HG03457 (cell line): ENCODE results near the gene MINDY1.

Experiments used
- ATAC-seq: cut with Tn5 transposase; IDR thresholded peaks from one replicate; pipeline ENCODE4 v1.9.1; 2021; ENCODE audit warnings: moderate number of reproducible peaks; ENCODE audit not compliant: unreplicated experiment

MINDY1 gene

DNA sequence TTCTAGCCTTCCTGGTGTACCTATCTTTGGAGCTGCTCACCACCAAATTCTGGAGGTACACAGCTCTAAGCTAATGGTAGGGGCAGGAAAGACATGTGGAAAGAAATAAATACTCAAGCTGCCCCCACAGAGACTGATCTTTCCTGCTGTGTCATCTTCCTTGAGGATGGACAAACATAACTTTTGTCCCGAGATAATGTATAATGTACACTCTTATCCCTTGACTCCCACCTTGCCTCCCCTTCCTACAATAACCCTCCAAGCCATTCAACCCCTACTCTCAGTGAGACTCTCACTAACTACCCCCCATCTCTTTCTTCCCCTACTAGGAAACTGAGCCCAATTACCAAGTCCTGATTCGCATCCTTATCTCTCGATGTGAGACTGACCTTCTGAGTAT lies 12.5 kb downstream of the MINDY1 start:
- ATAC-seq = no peak

- ATAC-seq = no peak
These were observed 14.1 kb downstream of the MINDY1 start for GRCh38 chr1:150992626-150993025.

DNA sequence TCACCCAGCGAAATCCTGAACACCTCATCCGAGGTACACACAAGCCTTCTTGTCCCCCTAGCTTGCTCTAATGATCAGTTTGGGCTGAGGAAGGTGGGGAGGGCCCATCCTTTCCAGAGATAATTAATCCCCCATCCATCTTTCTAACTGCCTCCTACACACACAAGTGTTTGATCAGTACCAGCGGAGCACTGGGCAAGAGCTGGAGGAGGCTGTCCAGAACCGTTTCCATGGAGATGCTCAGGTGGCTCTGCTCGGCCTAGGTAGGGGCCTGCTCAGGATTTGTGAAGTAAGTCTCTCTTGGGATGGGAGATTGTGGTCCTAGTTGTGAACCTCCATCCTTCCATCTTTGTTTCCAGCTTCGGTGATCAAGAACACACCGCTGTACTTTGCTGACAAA lies 18.8 kb downstream of the MINDY1 start:
- ATAC-seq = no peak

GRCh38 chr1:150985179-150985825 lies 21.4 kb downstream of the MINDY1 start:
- ATAC-seq = no peak

GRCh38 chr1:150981805-150982712 lies 24.6 kb downstream of the MINDY1 start, which contains the start of gene ANXA9:
TSS of gene ANXA9 (plus strand) at chr1:150982292. CDS start at chr1:150983106, 814 bp downstream.
- no peak for ATAC-seq

DNA sequence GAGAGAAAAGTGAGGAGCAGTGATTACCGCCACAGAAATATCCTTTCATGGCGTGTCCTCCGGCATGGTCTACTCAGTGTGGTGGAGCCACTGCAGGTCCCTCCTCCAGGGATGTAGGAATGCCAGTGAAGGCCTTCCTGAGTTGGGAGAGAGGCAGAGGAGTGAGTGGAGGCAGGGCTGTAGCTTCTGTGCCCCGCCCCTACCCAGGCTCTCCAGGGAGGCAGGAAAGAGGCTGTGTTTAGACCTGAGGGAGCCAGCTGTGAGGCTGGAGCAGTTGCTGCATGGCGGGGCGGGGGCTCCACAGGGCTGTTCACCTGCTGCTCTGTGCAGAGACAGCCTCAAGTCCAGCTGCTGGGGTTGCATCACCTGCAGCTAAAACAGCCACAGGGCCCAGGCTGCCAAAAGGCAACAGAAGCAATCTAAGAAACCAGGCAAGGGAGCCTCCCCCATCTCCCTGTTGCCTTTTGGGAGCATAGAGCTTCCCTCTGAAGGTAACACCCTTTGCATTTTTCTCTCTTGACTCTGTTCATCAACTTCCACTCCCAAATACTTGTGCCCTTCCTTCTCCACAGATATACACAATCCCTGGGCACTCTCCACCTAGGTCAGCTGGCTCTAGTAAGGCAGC lies 25.4 kb downstream of the MINDY1 start:
- ATAC-seq = no peak

DNA sequence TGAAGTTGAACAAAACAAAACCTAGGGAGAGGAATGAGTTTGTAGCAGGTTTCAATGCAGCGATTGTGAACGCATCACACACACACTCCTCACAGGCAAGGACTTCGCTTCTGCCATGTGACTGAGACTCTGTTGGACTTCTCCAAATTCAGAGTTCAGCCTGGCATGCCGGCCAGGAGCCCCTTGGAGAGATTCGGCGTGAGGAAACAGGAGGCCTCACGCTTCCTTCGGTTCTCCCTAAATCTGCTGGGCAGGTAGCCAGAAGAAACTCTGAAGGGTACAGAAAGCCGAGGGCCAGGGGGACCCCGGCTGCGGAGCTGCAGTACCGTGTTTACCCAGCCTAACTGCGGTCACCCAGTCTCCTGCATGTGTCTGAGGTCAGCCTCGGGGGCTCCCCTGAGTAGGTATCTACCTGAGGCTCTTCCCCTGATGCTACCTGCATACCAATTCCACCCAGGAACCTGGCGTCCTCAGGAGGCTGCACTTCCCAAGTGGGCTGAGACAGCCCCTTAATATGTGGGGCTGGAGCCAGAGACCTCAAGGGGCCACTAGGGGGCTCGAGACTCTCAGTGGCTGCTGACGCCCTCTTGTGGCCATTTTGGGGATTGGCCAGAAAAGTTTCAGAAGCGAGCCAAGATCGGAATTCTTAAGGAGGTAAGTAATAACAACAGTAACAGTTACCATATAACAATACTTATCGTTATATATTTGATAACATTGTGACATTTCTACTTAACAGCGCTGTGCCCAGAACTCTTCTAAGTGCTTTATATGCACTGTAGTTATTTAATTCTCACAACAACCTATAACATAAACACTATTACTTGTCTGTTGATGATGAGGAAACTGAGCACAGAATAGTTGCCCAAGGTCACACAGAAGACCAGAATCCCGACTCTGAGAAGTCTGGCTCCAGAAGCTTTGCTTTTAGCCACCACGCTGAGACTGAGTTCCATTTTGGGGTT lies 27.3 kb downstream of the MINDY1 start:
- no peak for ATAC-seq

DNA sequence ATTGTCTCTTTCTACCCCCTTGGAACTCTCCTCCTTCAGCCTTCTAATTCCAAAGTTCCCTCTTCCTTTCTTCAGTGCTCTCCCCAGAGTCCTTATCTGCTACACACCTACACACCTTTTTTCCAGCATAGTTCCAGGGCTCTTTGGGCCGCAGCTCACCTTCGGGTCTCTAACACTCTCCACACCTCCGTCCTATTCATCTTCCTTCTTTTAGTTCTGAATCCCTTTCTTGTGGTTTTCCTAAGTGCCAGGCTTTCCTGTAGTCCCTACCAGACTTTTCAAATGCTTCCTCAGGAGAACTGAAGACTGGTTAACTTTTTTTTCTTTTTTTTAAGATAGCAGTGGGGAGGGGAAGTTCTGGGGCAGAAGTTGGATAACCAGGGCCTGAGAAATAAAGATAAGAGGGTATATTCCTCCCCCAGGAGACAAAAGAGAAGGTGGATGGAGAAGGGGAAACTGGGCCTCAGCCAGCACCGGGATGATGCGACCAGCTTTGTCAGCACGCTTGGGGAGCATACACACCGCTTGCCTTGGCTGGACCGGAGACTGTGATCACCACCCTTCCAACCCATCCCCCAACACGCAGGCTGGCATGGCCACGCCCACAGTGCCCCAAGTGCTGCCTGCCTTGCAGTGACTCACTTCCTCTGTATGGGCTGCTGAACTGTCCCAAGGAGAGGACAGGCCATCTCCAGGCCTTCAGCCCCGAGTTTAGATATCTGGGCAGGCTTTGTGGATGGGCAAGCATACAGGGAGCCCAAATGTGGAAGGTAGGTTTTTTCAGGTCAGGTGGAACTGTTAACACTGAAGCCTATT lies 29.6 kb downstream of the MINDY1 start:
- no peak for ATAC-seq

DNA sequence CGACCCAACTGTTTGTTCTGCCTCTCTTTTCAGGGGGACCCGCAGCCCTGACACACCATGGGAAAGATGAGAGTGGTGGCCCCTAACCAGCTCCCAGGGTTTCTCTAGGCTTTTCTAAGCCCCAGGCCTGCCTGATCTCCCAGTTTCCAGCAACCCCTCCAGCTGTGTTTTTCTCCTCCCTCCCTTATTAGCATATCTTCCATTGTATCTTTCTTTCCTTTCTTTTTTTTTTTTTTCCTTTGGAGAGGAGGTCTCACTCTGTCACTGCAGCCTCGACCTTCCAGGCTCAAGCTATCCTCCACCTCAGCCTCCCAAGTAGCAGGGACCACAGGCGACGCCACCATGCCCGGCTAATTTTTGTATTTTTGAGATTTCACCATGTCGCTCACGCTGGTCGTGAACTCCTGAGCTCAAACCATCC lies 30.3 kb downstream of the MINDY1 start:
- no peak for ATAC-seq

DNA sequence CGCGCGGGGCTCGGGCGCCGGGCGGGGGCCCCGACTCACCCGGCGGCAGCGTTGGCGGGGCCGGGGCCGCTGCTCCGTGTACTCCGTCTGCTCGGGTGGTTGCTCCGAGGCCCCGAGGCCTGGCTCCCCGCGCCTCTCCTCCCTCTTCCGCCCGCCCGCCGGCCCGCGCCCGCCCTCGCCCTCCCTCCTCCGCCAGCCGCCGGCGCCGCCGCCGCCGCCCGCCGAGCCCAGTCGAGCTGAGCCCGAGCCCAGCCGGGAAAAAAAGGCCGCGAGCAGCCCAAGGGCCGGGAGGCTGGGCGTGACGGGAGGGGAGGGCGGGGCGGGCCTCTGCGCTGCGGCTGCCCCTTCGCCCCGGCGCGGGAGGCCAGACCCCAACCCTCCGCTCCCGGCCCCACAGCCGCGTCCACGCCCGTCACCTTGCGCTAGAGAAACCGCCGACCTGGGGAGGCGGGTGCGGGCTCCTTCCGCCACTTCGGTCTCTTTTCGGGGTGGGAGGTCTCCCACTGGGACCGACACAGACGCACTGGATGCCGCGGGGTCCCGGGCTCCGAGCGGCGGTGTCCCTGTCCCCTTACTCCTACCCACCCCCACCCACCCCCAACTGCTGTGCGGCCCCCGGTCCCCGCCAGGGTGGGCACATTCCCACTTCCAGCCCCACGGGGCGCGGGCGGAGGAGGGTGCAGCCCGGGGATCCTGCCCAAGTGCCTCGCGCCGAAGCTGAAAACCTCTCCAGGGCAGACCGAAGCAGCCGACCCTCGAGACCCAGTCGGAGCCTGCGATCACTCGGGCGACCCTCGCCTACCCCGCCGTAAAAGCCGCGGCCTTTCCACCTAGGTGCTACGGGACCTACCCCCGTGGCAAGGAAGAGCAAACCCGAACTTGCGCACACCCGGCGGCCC lies 31.9 kb downstream of the MINDY1 start, which contains the start of gene CERS2:
Gene CERS2, minus strand, starts transcription at position 256 of the 899 bp plus-strand sequence. CDS start 5,745 bp downstream, outside the sequence.
- no peak for ATAC-seq

- ATAC-seq = no peak
These were observed 32.7 kb downstream of the MINDY1 start for GRCh38 chr1:150973836-150974579.

- no peak for ATAC-seq
These were observed 33.4 kb downstream of the MINDY1 start for GRCh38 chr1:150973258-150973835.

DNA sequence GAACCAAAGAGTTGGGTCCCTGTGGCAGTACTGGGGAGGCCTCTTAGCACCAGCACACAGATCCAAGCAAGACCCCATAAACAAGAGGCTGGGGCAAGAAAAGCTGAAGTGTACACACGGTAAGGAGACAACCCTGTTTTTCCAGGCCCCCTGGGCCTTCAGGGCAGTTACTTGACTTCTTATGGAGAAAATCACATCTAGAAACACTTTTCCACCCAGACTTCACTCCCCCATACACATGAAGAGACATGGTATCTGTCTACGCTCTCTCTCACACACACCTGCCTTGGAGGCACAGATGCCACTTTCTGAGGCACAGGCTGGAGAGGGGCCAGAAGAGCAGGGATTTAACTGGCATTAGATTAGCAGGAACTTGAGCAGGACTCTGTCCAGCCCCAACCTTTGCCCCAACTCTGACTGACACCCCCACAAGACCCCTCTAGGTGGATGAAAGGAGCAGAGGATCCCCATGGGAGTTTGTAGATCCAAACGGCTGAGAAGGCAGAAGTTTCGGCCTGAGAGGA lies 34.2 kb downstream of the MINDY1 start:
- ATAC-seq = no peak

DNA sequence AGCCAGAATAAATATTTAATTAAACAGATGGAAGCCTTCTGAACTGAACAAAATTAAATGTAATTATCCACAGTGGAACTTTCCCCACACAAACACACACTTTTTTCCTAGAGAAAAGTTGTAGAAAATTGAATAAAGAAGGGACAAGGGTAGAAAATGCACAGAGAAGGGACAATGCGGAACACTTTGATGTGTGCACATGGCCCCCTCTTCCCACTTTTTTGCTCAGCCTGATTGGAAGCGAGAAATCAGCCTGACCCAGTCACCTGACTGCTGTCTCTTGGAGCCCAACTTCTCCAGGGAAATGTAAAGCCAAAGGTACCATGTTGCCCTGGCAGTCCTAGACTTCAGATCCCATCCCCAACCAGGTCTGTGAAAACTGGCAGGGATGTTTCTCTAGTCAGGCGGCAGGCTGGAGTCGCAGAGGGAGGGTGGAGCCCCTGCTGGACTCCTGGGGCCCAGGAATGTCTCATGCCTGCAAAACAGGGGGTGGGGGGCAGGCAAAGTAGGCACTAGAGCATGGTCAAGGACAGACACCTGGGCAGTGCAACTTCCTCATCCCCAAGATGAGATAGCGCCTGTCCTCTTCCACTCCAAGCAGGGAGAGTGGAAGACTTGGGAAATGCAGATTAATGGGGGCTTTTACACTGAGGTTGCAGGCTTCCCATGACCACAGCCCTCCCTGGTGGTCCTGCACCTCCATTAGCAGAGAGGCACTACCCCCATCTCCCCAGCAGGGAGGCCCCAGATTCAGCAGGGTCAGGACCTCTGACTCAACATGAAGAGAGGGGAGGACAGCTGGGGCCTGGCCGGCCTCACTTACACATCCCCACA lies 34.9 kb downstream of the MINDY1 start:
- no peak for ATAC-seq

DNA sequence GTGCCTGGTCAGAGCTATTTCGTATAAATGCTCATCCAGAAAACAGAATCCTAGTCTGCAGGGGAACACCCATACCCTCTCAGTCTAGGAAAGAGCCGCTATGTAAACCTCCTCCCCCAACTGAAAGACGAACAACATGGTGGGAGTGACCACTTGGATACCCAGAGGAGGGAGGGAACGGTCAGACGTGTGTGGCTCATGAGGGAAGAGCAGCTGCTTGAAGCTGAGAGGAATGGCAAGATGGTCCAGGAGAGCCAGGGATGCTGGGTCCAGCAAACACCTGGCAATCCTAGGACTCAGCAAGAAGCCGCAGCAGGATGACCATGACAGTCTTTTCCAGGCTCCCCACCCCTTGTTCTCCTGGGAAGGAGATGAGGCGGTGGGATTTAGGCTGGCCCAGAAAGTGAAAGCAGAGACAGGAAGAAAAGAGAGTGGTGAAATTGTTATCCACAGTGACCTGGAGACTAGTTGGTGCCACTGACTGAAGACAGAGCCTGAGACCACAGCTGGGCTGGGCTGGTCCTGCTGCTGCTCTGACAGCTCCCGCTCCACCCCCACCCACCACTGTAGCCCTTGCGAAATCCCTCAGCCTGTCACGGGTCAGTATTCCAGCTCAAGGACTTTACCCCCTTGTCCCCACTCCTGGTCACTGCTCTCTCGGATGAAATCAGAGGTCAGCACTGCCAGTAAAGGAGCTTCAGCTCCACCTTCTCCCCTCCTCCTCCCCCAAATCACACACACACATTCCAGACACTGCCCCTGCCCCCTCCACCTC lies 35.7 kb downstream of the MINDY1 start:
- ATAC-seq = no peak

DNA sequence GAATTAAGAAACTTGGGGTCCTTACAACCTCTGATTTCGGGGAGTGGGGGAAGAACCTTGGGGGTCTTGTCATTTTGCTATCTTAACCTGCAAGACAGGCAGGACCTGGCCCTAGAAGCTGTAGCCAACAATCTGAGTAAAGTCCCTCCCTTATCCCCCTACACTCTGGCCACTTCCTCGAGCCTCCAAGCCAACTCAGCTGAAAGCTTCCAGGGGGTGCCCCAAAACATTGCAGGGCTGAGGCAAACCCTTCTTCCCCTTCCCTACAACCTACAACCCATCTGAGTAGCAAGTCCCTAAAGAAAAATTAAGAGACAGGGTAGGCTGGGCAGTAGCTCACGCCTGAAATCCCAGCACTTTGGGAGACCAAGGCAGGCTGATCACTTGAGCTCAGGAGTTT lies 37.1 kb downstream of the MINDY1 start:
- ATAC-seq = no peak
